GM21367 (cell line): ENCODE results near the gene RHBDF2.

Source experiments
- ATAC-seq: cut with Tn5 transposase; IDR thresholded peaks from one replicate; pipeline ENCODE4 v1.9.1; 2021; ENCODE audit not compliant: unreplicated experiment

RHBDF2 gene

GRCh38 chr17:76484228-76484725 is 16.9 kb downstream of the RHBDF2 start:
- no peak for ATAC-seq

GRCh38 chr17:76481071-76481655 is 20.1 kb downstream of the RHBDF2 start:
- ATAC-seq: peak; percentile 39

- no peak for ATAC-seq
Observed at GRCh38 chr17:76480632-76481031, 20.6 kb downstream of the RHBDF2 start.

GRCh38 chr17:76479515-76480060 is 21.6 kb downstream of the RHBDF2 start:
- ATAC-seq: no peak

- no peak for ATAC-seq
Observed at GRCh38 chr17:76478730-76479514, 22.3 kb downstream of the RHBDF2 start.

GRCh38 chr17:76478097-76478496 is 23.1 kb downstream of the RHBDF2 start:
- ATAC-seq: no peak

GRCh38 chr17:76477576-76477975 is 23.6 kb downstream of the RHBDF2 start:
- ATAC-seq: no peak

- no peak for ATAC-seq
Observed at GRCh38 chr17:76476736-76477135, 24.5 kb downstream of the RHBDF2 start.

- ATAC-seq: no peak
Observed at GRCh38 chr17:76475302-76475701, 25.9 kb downstream of the RHBDF2 start.

- ATAC-seq: no peak
Observed at GRCh38 chr17:76474894-76475293, 26.3 kb downstream of the RHBDF2 start.

- ATAC-seq: no peak
Observed at GRCh38 chr17:76474238-76474637, 27.0 kb downstream of the RHBDF2 start.

GRCh38 chr17:76473541-76473985 is 27.7 kb downstream of the RHBDF2 start:
- no peak for ATAC-seq

- ATAC-seq: no peak
Observed at GRCh38 chr17:76472726-76473125, 28.5 kb downstream of the RHBDF2 start.

- no peak for ATAC-seq
Observed at GRCh38 chr17:76472258-76472645, 29.0 kb downstream of the RHBDF2 start.

GRCh38 chr17:76471498-76472257 is 29.5 kb downstream of the RHBDF2 start:
- no peak for ATAC-seq

GRCh38 chr17:76469991-76470739 is 31.1 kb downstream of the RHBDF2 start:
- no peak for ATAC-seq

- ATAC-seq: no peak
Observed at GRCh38 chr17:76469076-76469990, 31.9 kb downstream of the RHBDF2 start.

GRCh38 chr17:76468634-76469010 is 32.6 kb downstream of the RHBDF2 start:
- no peak for ATAC-seq

GRCh38 chr17:76467809-76468633 is 33.2 kb downstream of the RHBDF2 start:
- no peak for ATAC-seq
